Mesenchymal stem cell (in vitro differentiated cells and primary cell): ENCODE results near the gene OPRL1.

ENCODE experiments used
- DNase-seq: peaks from one replicate; pipeline ENCODE4 v3.0.0-alpha.2; 2013
- H2AFZ ChIP-seq: one replicate; pipeline ENCODE4 v1.6.1; 2013; ENCODE audit warnings: low read depth, mild to moderate bottlenecking, control low read depth, inconsistent platforms, low read length, moderate library complexity
- H2AK5ac ChIP-seq: 2 replicates; pipeline ENCODE4 v1.6.1; 2013; ENCODE audit warnings: low read length, moderate library complexity, mild to moderate bottlenecking, inconsistent platforms; ENCODE audit not compliant: severe bottlenecking
- H2BK120ac ChIP-seq: one replicate; pipeline ENCODE4 v1.6.1; 2013; ENCODE audit warnings: low read depth, mild to moderate bottlenecking, inconsistent platforms, low read length, moderate library complexity
- H2BK12ac ChIP-seq, 2 experiments: one replicate each; pipeline ENCODE4 v1.6.1; 2013; ENCODE audit warnings: inconsistent platforms in 2 of 2, low read length in 2 of 2, mild to moderate bottlenecking in 2 of 2, moderate library complexity in 2 of 2, control low read depth in 1 of 2
- H2BK15ac ChIP-seq: one replicate; pipeline ENCODE4 v1.6.1; 2013; ENCODE audit warnings: mild to moderate bottlenecking, low read depth, inconsistent platforms; ENCODE audit not compliant: poor library complexity, severe bottlenecking
- H2BK5ac ChIP-seq: 2 replicates; pipeline ENCODE4 v1.6.1; 2013; ENCODE audit warnings: low read depth, mild to moderate bottlenecking, low read length, control low read depth, inconsistent platforms; ENCODE audit not compliant: poor library complexity, severe bottlenecking
- H3K14ac ChIP-seq, 2 experiments: one replicate each; pipeline ENCODE4 v1.6.1; 2013; ENCODE audit warnings: inconsistent platforms in 2 of 2, low read length in 2 of 2, control low read depth in 1 of 2, mild to moderate bottlenecking in 1 of 2, moderate library complexity in 1 of 2
- H3K18ac ChIP-seq, 2 experiments: one replicate each; pipeline ENCODE4 v1.6.1; 2013; ENCODE audit warnings: inconsistent platforms in 2 of 2, low read length in 2 of 2, control low read depth in 1 of 2, low read depth in 1 of 2, mild to moderate bottlenecking in 1 of 2
- H3K23ac ChIP-seq, 2 experiments: one replicate each; pipeline ENCODE4 v1.6.1; 2013; ENCODE audit warnings: inconsistent platforms in 2 of 2, low read length in 2 of 2, mild to moderate bottlenecking in 2 of 2, moderate library complexity in 2 of 2, control low read depth in 1 of 2
- H3K27ac ChIP-seq: 2 replicates; pipeline ENCODE4 v1.5.1; 2013; ENCODE audit warnings: mild to moderate bottlenecking, moderate library complexity, low read length, control low read depth, inconsistent platforms; ENCODE audit not compliant: poor library complexity, severe bottlenecking
- H3K27me3 ChIP-seq, 2 experiments: 2 replicates each; pipeline versions ENCODE4 v1.6.1 to v1.7.0; 2013; ENCODE audit warnings: low read length in 2 of 2, mild to moderate bottlenecking in 2 of 2, moderate library complexity in 2 of 2, control low read depth in 1 of 2, inconsistent platforms in 1 of 2; ENCODE audit not compliant: control insufficient read depth in 1 of 2, insufficient read depth in 1 of 2
- H3K36me3 ChIP-seq, 2 experiments: 2 replicates each; pipeline versions ENCODE4 v1.6.1 to v1.7.0; 2013; ENCODE audit warnings: low read length in 2 of 2, control low read depth in 1 of 2, inconsistent platforms in 1 of 2, low read depth in 1 of 2, mild to moderate bottlenecking in 1 of 2; ENCODE audit not compliant: insufficient read depth in 2 of 2, control insufficient read depth in 1 of 2
- H3K4ac ChIP-seq, 2 experiments: one replicate each; pipeline ENCODE4 v1.6.1; 2013; ENCODE audit warnings: inconsistent platforms in 2 of 2, low read length in 2 of 2, mild to moderate bottlenecking in 2 of 2, moderate library complexity in 2 of 2, control low read depth in 1 of 2, low read depth in 1 of 2
- H3K4me1 ChIP-seq: 2 replicates; pipeline ENCODE4 v1.6.1; 2013; ENCODE audit warnings: low read depth, low read length, control low read depth; ENCODE audit not compliant: control insufficient read depth, insufficient read depth
- H3K4me2 ChIP-seq: 2 replicates; pipeline ENCODE4 v1.6.1; 2013; ENCODE audit warnings: low read length, mild to moderate bottlenecking, inconsistent platforms; ENCODE audit not compliant: poor library complexity, severe bottlenecking
- H3K4me3 ChIP-seq, 2 experiments: 2 replicates each; pipeline versions ENCODE4 v1.5.1 to v1.7.0; 2013; ENCODE audit warnings: low read length in 2 of 2, mild to moderate bottlenecking in 2 of 2, control low read depth in 1 of 2, low read depth in 1 of 2; ENCODE audit not compliant: insufficient read depth in 1 of 2
- H3K79me1 ChIP-seq: replicated peaks from 2 replicates; pipeline ENCODE4 v1.6.1; 2013; ENCODE audit warnings: mild to moderate bottlenecking, control low read depth, low read length, inconsistent platforms; ENCODE audit not compliant: poor library complexity, severe bottlenecking
- H3K9ac ChIP-seq: 2 replicates; pipeline ENCODE4 v1.7.0; 2013; ENCODE audit warnings: mild to moderate bottlenecking, low read length, moderate library complexity
- H3K9me3 ChIP-seq: 2 replicates; pipeline ENCODE4 v1.7.0; 2013; ENCODE audit warnings: mild to moderate bottlenecking, low read length; ENCODE audit not compliant: control insufficient read depth
- H4K8ac ChIP-seq: one replicate; pipeline ENCODE4 v1.6.1; 2013; ENCODE audit warnings: inconsistent platforms, mild to moderate bottlenecking, low read length, moderate library complexity
- H4K91ac ChIP-seq: one replicate; pipeline ENCODE4 v1.6.1; 2013; ENCODE audit warnings: mild to moderate bottlenecking, low read length, inconsistent platforms
- WGBS: methylation state at CpG from one replicate; pipeline ENCODE4 v1.1.7; 2013; ENCODE audit warnings: mixed read lengths; 5-methylcytosine and 5-hydroxymethylcytosine counted together

OPRL1 gene

GRCh38 chr20:64032706-64033624 is 46.9 kb upstream of the OPRL1 start:
- peaks cover 9 to 18% of the 10 kb centered on the region in 2 experiments for H3K27me3 ChIP-seq
- peaks cover 7% of the 10 kb centered on the region for H3K79me1 ChIP-seq
- no peak overlapping the region for H3K4ac ChIP-seq
- H3K36me3 ChIP-seq = peaks cover 68 to 76% of the 10 kb centered on the region in 2 experiments
- H3K27ac ChIP-seq = no peak overlapping the region
- no peak overlapping the region for H2BK12ac ChIP-seq
- DNase-seq = no peak
- no peak overlapping the region for H2AFZ ChIP-seq
- 94% methylated on average over 31 of the region's 31 CpGs for WGBS
- H3K23ac ChIP-seq = no peak overlapping the region
- H3K9me3 ChIP-seq = no peaks in the 10 kb centered on the region
- H3K18ac ChIP-seq = no peak overlapping the region
- no peak overlapping the region for H4K91ac ChIP-seq
- H4K8ac ChIP-seq = no peak overlapping the region
- no peak overlapping the region for H2BK15ac ChIP-seq
- H3K14ac ChIP-seq = no peak overlapping the region
- H2AK5ac ChIP-seq = no peak overlapping the region
- H3K4me3 ChIP-seq = no peak overlapping the region
- H2BK120ac ChIP-seq = no peak overlapping the region
- no peak overlapping the region for H3K4me2 ChIP-seq
- no peak overlapping the region for H2BK5ac ChIP-seq
- no peak overlapping the region for H3K9ac ChIP-seq
- H3K4me1 ChIP-seq = peaks cover 19% of the 10 kb centered on the region

DNA sequence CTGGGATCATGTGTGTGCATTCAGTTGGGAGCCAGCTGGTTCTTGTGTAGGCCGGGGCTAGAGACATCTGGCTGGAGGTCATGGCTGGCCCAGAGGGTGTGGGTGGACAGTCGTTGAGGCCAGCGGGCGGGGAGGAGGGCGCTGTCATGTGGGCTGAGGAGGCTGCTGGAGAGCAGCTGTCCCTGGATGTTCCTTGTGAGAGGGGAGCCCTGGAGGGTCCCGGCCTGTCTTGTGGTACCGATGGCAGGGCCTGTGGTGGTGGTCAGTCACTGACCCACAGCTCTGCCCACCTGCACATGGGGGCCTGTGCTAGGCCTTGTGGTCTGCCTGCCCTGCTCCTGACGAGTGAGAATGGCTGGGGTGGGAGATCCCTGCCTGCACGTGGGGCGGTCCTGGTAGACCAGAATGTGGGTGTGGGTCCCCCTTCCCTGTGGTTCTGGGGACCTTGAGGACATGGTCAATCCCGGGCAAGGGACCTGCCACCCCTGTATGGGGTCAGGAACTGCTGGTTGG is 45.8 kb upstream of the OPRL1 start:
- H3K79me1 ChIP-seq = peaks cover 4% of the 10 kb centered on the region
- H2BK15ac ChIP-seq = no peak overlapping the region
- peaks cover 9 to 23% of the 10 kb centered on the region in 2 experiments for H3K27me3 ChIP-seq
- H3K23ac ChIP-seq = no peak overlapping the region
- no peak overlapping the region for H2AK5ac ChIP-seq
- H2BK120ac ChIP-seq = no peak overlapping the region
- H4K91ac ChIP-seq = no peak overlapping the region
- H3K4me2 ChIP-seq = no peak overlapping the region
- H3K14ac ChIP-seq = no peak overlapping the region
- no peak overlapping the region for H2BK5ac ChIP-seq
- H3K27ac ChIP-seq = no peak overlapping the region
- H3K9me3 ChIP-seq = no peaks in the 10 kb centered on the region
- H2AFZ ChIP-seq = no peak overlapping the region
- H3K4me1 ChIP-seq = peaks cover 29% of the 10 kb centered on the region
- H3K36me3 ChIP-seq = peaks cover 57 to 67% of the 10 kb centered on the region in 2 experiments
- no peak for DNase-seq
- no peak overlapping the region for H3K4me3 ChIP-seq
- H3K9ac ChIP-seq = no peak overlapping the region
- 93% methylated on average over 11 of the region's 11 CpGs for WGBS
- H2BK12ac ChIP-seq = no peak overlapping the region
- no peak overlapping the region for H3K18ac ChIP-seq
- no peak overlapping the region for H3K4ac ChIP-seq
- H4K8ac ChIP-seq = no peak overlapping the region

DNA sequence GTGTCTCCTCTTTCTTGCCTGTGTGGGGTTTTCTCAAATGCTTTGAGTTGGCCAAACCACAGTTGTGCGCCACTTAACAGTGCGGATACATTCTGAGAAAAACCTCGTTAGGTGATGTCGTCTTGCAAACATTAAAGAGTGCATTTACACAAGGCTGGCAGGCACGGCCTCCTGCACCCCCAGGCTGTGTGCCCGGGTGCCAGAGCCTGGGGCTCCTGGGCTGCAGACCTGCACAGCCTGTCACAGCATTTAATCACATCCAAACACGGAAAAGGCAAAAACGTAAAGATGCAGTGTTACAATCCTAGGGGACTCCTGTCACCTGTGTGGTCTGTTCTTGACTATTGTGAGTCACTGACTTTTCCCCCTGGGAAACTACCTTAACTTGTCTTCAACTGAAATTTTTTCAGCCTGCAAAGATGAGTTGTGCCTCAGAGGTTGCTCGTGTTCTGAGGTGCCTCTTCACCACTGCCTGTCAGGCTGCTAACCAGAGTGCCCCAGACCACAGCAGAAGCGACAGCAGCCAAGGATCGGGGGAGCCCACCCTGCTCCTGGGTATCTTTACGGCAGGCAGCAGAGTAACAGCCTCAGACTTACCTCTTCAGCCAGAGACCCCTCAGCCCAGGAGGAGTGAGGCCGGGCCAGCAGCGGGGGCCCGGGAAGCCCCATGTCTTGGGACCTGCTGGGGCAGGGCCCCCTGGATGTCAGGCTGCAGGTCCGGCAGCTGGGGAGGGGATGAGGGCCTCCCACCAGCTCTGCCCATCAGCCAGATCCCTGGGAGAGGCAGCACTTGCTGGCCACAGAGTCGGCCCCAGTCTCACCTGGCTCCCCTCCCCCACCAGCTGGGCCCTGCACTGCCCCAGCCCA is 44.6 kb upstream of the OPRL1 start:
- H3K14ac ChIP-seq = no peak overlapping the region
- H3K9me3 ChIP-seq = no peaks in the 10 kb centered on the region
- H4K8ac ChIP-seq = no peak overlapping the region
- H3K27ac ChIP-seq = no peak overlapping the region
- H2BK120ac ChIP-seq = no peak overlapping the region
- no peak overlapping the region for H2BK15ac ChIP-seq
- H4K91ac ChIP-seq = no peak overlapping the region
- no peak overlapping the region for H3K9ac ChIP-seq
- no peak overlapping the region for H2BK12ac ChIP-seq
- no peak overlapping the region for H3K4me3 ChIP-seq
- peaks cover 45 to 55% of the 10 kb centered on the region in 2 experiments for H3K36me3 ChIP-seq
- DNase-seq = no peak
- no peak overlapping the region for H2AFZ ChIP-seq
- H3K79me1 ChIP-seq = peaks cover 3% of the 10 kb centered on the region
- no peak overlapping the region for H3K4ac ChIP-seq
- H3K4me1 ChIP-seq = peaks cover 38% of the 10 kb centered on the region
- no peak overlapping the region for H3K18ac ChIP-seq
- H2BK5ac ChIP-seq = no peak overlapping the region
- WGBS = 86% methylated on average over 17 of the region's 17 CpGs
- no peak overlapping the region for H3K4me2 ChIP-seq
- no peak overlapping the region for H2AK5ac ChIP-seq
- peaks cover 14 to 35% of the 10 kb centered on the region in 2 experiments for H3K27me3 ChIP-seq
- no peak overlapping the region for H3K23ac ChIP-seq

GRCh38 chr20:64035933-64036345 is 43.9 kb upstream of the OPRL1 start, which contains the start of gene C20orf204:
Gene C20orf204 (plus strand): TSS chr20:64036182. CDS start chr20:64036324, 142 bp downstream.
- H2BK15ac ChIP-seq = no peak within 1 kb of the TSS
- peaks cover 21 to 42% of the 10 kb centered on the region in 2 experiments for H3K27me3 ChIP-seq
- no peak within 1 kb of the TSS for H4K8ac ChIP-seq
- no peak within 1 kb of the TSS for H3K18ac ChIP-seq
- peaks cover 38 to 48% of the 10 kb centered on the region in 2 experiments for H3K36me3 ChIP-seq
- H3K4me2 ChIP-seq = no peak within 1 kb of the TSS
- no peak within 1 kb of the TSS for H2BK12ac ChIP-seq
- H3K79me1 ChIP-seq = peaks cover 1% of the 10 kb centered on the region
- no peaks in the 10 kb centered on the region for H3K9me3 ChIP-seq
- H3K27ac ChIP-seq = no peak within 1 kb of the TSS
- H3K14ac ChIP-seq = no peak within 1 kb of the TSS
- DNase-seq = no peak
- H3K23ac ChIP-seq = no peak within 1 kb of the TSS
- H2BK5ac ChIP-seq = no peak within 1 kb of the TSS
- H2AK5ac ChIP-seq = no peak within 1 kb of the TSS
- H3K4me1 ChIP-seq = peaks cover 38% of the 10 kb centered on the region
- no peak within 1 kb of the TSS for H3K4ac ChIP-seq
- H3K4me3 ChIP-seq = no peak within 1 kb of the TSS
- no peak within 1 kb of the TSS for H2BK120ac ChIP-seq
- H2AFZ ChIP-seq = no peak within 1 kb of the TSS
- 73% methylated on average over 9 of the region's 10 CpGs for WGBS
- H3K9ac ChIP-seq = no peak within 1 kb of the TSS
- no peak within 1 kb of the TSS for H4K91ac ChIP-seq
